Measurements from ENCODE around the gene SETD7. TPM values are rescaled to one million over a fixed set of nuclear protein-coding genes. Genes with fewer than 3 reads are reported as not detected.

SETD7 gene
- total RNA-seq, 6 experiments from 2014 or later = 61.5 to 86.6 (median 67.9) TPM

- Mint-ChIP-seq H3K36me3 (ENCODE audit: low read depth) (peaks cover 32% of the 10 kb centered on the region), H3K27ac (no peak overlapping the region), H3K27me3 (ENCODE audit: insufficient read depth) (no peaks in the 10 kb centered on the region), H3K4me3 (no peak overlapping the region), H3K9me3 (no peaks in the 10 kb centered on the region), H3K4me1 (ENCODE audit: low read depth) (peaks cover 35% of the 10 kb centered on the region)
- no peak for DNase-seq
- TF ChIP-seq CTCF (IDR thresholded peaks at IDR 0.05) = no peak
Measured at GRCh38 chr4:139526928-139527327, 29.1 kb downstream of the SETD7 start.

- TF ChIP-seq CTCF (IDR thresholded peaks at IDR 0.05) = no peak
- no peak for DNase-seq
- Mint-ChIP-seq H3K4me1 (ENCODE audit: low read depth) (peaks cover 35% of the 10 kb centered on the region), H3K27ac (peak overlapping the region; percentile 51), H3K4me3 (no peak overlapping the region), H3K36me3 (ENCODE audit: low read depth) (peaks cover 24% of the 10 kb centered on the region), H3K9me3 (no peaks in the 10 kb centered on the region), H3K27me3 (ENCODE audit: insufficient read depth) (no peaks in the 10 kb centered on the region)
Measured at GRCh38 chr4:139525414-139525813, 30.6 kb downstream of the SETD7 start.

- H3K27ac Mint-ChIP-seq = peak overlapping the region; percentile 26; the same call in 1 of the 2 replicates
- H3K4me3 Mint-ChIP-seq = no peak overlapping the region
- DNase-seq = no peak
- no peaks in the 10 kb centered on the region for H3K27me3 Mint-ChIP-seq (ENCODE audit: insufficient read depth)
- TF ChIP-seq CTCF (IDR thresholded peaks at IDR 0.05) = no peak
- H3K4me1 Mint-ChIP-seq (ENCODE audit: low read depth) = peaks cover 28% of the 10 kb centered on the region
- H3K36me3 Mint-ChIP-seq (ENCODE audit: low read depth) = peaks cover 29% of the 10 kb centered on the region
- no peaks in the 10 kb centered on the region for H3K9me3 Mint-ChIP-seq
Measured at GRCh38 chr4:139524062-139524631, 31.9 kb downstream of the SETD7 start.

- Mint-ChIP-seq H3K4me1 (ENCODE audit: low read depth) (peaks cover 18% of the 10 kb centered on the region), H3K36me3 (ENCODE audit: low read depth) (peaks cover 21% of the 10 kb centered on the region), H3K27ac (no peak overlapping the region; the same call in 1 of the 2 replicates), H3K4me3 (no peak overlapping the region), H3K27me3 (ENCODE audit: insufficient read depth) (no peaks in the 10 kb centered on the region), H3K9me3 (no peaks in the 10 kb centered on the region)
- no peak for TF ChIP-seq CTCF (IDR thresholded peaks at IDR 0.05)
- DNase-seq = no peak
Measured at GRCh38 chr4:139523076-139523475, 32.9 kb downstream of the SETD7 start.

GRCh38 chr4:139522457-139522856 is 33.6 kb downstream of the SETD7 start:
- H3K27me3 Mint-ChIP-seq (ENCODE audit: insufficient read depth) = no peaks in the 10 kb centered on the region
- peaks cover 25% of the 10 kb centered on the region for H3K36me3 Mint-ChIP-seq (ENCODE audit: low read depth)
- H3K9me3 Mint-ChIP-seq = no peaks in the 10 kb centered on the region
- peaks cover 18% of the 10 kb centered on the region for H3K4me1 Mint-ChIP-seq (ENCODE audit: low read depth)
- no peak overlapping the region for H3K27ac Mint-ChIP-seq
- DNase-seq = no peak
- H3K4me3 Mint-ChIP-seq = no peak overlapping the region
- TF ChIP-seq CTCF (IDR thresholded peaks at IDR 0.05) = no peak
